Peyer's patch (tissue), 4 donors: Measurements from ENCODE around the gene ATXN1. TPM values are rescaled to one million over a fixed set of nuclear protein-coding genes. Genes with fewer than 3 reads are reported as not detected.

ENCODE experiments used
- DNase-seq, 3 donors: peaks; one replicate each; pipeline ENCODE4 v3.0.0-alpha.2; 2017 to 2019
- H3K27ac ChIP-seq, 4 donors: fragments of 200-600 bp; sonication (generic); one replicate each; pipeline ENCODE4 v1.5.1; 2016 to 2019
- H3K27me3 ChIP-seq, 2 donors: fragments of 200-600 bp; sonication (generic); one replicate each; pipeline ENCODE4 v1.5.1; 2019
- H3K36me3 ChIP-seq, 3 donors: fragments of 200-600 bp; sonication (generic); one replicate each; pipeline ENCODE4 v1.5.1; 2016 to 2019
- H3K4me1 ChIP-seq, 4 donors: fragments of 200-600 bp; sonication (generic); one replicate each; pipeline ENCODE4 v1.5.1; 2016 to 2019
- H3K4me3 ChIP-seq, 4 donors: fragments of 200-600 bp; sonication (generic); 1 replicate in 3 of 4; 2 replicates in 1 of 4; pipeline ENCODE4 v1.5.1; 2016 to 2019; ENCODE audit warnings: mild to moderate bottlenecking in 1 of 4
- H3K9me3 ChIP-seq, 4 donors: fragments of 200-600 bp; sonication (generic); one replicate each; pipeline ENCODE4 v1.5.1; 2016 to 2019; ENCODE audit warnings: mild to moderate bottlenecking in 1 of 4
- POLR2A ChIP-seq, 2 donors: fragments of 450-650 bp; IDR thresholded peaks; one replicate each; pipeline ENCODE4 v1.5.1; 2017; ENCODE audit warnings: antibody characterized with exemption in 2 of 2, mild to moderate bottlenecking in 2 of 2, moderate library complexity in 2 of 2
- total RNA-seq, 4 donors: library from RNA; depleted of rRNA; stranded (reverse); fragments of >200 nt; gene quantifications; one replicate each; pipeline ENCODE4 v1.1.0, GENCODE V29; 2016
- TF ChIP-seq, protein P1 (sequence below), 6 experiments: fragments of 450-650 bp in 4 of 6; fragments of 200-600 bp in 2 of 6; sonication (generic) in 1 of 6; IDR thresholded peaks; one replicate each; pipeline ENCODE4 v1.5.1; 2017 to 2019; ENCODE audit warnings: antibody characterized with exemption in 6 of 6, mild to moderate bottlenecking in 3 of 6, moderate library complexity in 1 of 6

ATXN1 gene
- total RNA-seq, 4 donors from 2014 or later = 34.7 to 48.5 (median 43.1) TPM

DNA sequence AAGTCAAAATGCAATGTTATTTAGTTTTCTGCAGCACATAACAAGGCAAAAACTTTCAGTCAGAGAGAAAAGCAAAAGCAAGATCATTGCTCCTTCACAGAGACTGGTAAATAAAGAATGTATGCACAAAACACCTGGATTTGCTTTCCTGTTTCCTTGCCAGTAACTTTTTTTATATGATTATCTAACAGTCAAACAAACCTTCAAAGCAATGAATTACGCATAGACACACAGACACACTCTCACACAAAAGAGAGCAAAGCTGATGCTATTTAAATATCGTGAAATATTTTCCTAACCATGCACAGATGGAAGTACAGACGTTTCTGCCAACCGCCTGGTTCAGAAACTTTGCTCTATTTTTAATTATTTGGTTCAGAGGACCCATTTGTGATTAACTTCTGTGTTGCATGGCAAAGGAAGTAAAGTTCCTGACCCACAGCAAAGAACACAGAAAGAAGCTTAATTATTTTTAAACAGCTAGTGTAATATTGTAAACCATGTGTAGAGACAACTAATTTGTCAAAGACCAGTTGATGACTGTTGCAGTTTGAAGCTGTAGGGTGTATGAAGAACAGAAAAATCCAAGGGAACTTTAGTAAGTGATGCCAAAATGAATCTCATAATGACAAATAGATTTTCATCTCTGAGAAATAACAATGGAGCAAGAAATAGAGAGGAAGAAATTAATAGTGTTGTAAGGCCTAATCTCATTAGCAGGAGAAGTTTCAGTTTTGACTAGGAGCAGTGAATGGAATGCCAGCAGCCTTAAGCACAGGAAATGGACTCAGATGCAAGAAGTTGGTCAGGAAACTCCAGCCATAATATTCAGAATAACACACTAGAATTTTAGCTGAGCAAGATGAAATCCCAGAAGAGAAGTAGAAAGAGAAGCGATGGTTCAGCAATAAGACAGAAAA is 24.1 kb downstream of the ATXN1 start:
- Histone ChIP-seq H3K27ac (peak overlapping the region in 1 of 4 donors; percentile 31), H3K4me3 (no peak overlapping the region), H3K4me1 (peaks cover 0 to 31% (median under 1%) of the 10 kb centered on the region in 4 donors), H3K9me3 (no peaks in the 10 kb centered on the region), H3K27me3 (no peaks in the 10 kb centered on the region), H3K36me3 (no peaks in the 10 kb centered on the region)
- TF ChIP-seq, protein P1, sequence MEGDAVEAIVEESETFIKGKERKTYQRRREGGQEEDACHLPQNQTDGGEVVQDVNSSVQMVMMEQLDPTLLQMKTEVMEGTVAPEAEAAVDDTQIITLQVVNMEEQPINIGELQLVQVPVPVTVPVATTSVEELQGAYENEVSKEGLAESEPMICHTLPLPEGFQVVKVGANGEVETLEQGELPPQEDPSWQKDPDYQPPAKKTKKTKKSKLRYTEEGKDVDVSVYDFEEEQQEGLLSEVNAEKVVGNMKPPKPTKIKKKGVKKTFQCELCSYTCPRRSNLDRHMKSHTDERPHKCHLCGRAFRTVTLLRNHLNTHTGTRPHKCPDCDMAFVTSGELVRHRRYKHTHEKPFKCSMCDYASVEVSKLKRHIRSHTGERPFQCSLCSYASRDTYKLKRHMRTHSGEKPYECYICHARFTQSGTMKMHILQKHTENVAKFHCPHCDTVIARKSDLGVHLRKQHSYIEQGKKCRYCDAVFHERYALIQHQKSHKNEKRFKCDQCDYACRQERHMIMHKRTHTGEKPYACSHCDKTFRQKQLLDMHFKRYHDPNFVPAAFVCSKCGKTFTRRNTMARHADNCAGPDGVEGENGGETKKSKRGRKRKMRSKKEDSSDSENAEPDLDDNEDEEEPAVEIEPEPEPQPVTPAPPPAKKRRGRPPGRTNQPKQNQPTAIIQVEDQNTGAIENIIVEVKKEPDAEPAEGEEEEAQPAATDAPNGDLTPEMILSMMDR (IDR thresholded peaks at IDR 0.05) = no peak
- no peak for TF ChIP-seq POLR2A (IDR thresholded peaks at IDR 0.05)
- DNase-seq = no peak

DNA sequence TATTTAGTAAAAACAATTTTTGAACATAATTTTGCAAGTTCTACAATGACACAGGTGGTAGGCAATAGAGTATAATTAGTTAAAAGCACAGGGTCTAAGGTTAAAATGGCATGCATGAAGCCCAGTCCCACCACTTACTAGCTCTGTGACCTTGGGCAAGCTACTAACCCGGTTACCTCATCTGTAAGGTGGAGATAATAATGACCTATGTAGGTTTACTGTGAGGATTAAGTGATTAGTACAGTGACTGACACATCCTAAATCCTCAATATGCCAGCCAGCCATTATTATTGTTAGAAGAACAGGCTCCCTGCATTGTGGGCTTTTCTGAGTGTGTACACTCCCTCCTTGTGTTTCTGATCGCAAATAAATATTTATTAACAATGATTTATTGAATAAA is 26.2 kb downstream of the ATXN1 start:
- H3K4me3 ChIP-seq = no peak overlapping the region
- no peaks in the 10 kb centered on the region for H3K27me3 ChIP-seq
- peaks cover 0 to 32% (median 4%) of the 10 kb centered on the region in 4 donors for H3K4me1 ChIP-seq
- H3K36me3 ChIP-seq = no peaks in the 10 kb centered on the region
- TF ChIP-seq, protein P1 (IDR thresholded peaks at IDR 0.05) = no peak
- no peak for TF ChIP-seq POLR2A (IDR thresholded peaks at IDR 0.05)
- no peak for DNase-seq
- no peak overlapping the region for H3K27ac ChIP-seq
- no peaks in the 10 kb centered on the region for H3K9me3 ChIP-seq

DNA sequence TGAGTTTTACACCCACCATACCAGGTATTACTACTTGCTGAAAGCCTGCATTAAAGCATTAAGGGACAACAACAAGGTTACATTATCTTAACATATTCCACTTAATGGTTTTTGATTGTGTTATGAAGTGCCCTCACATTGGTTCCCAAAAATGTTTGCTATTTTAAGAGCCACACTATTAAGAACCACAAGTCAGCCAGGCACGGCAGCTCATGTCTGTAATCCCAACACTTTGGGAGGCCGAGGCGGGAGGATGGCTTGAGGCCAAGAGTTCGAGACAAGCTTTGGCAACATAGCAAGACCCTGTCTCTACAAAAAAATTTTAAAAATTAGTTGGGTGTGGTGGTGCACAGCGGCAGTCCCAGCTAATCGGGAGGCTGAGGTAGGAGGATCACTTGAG is 28.2 kb downstream of the ATXN1 start:
- TF ChIP-seq, protein P1 (IDR thresholded peaks at IDR 0.05) = no peak
- no peak for TF ChIP-seq POLR2A (IDR thresholded peaks at IDR 0.05)
- no peaks in the 10 kb centered on the region for H3K9me3 ChIP-seq
- H3K4me3 ChIP-seq = no peak overlapping the region
- no peaks in the 10 kb centered on the region for H3K27me3 ChIP-seq
- H3K4me1 ChIP-seq = peaks cover 0 to 32% (median 4%) of the 10 kb centered on the region in 4 donors
- H3K36me3 ChIP-seq = no peaks in the 10 kb centered on the region
- no peak overlapping the region for H3K27ac ChIP-seq
- no peak for DNase-seq

DNA sequence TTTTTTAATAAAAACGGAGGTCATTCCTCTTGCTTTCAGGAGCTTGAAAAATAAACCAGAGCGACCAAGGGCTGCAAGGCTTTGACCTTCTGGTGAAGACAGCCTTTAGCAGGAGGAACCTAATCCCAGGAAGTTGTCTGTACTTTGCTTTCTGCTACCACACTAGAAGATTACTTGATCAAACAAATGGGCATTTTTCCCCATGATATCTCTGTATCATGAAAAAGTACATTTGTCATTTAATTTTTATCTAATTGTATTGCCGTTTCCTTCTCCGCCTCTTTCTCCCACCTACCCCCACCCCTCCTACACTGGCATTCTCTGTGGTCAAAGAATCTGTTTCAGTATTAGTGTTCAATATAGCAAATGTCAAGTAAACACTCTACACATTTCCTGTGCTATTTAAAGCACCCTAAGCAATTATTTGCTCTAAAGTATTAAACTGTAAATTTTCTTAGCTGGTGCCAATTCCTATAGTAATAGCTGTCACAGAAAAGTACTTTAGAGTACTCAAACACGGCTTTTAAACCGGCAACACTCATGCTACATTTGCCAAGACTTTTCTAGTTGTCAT is 29.7 kb downstream of the ATXN1 start:
- Histone ChIP-seq H3K4me1 (peaks cover 0 to 25% (median 4%) of the 10 kb centered on the region in 4 donors), H3K27ac (peak overlapping the region in 3 of 4 donors; percentile 28 to 50 (median 31)), H3K4me3 (no peak overlapping the region), H3K27me3 (no peaks in the 10 kb centered on the region), H3K36me3 (no peaks in the 10 kb centered on the region), H3K9me3 (no peaks in the 10 kb centered on the region)
- DNase-seq = no peak
- TF ChIP-seq POLR2A (IDR thresholded peaks at IDR 0.05) = no peak
- TF ChIP-seq, protein P1 (IDR thresholded peaks at IDR 0.05) = no peak

GRCh38 chr6:16730738-16731477 is 30.4 kb downstream of the ATXN1 start:
- Histone ChIP-seq H3K27me3 (no peaks in the 10 kb centered on the region), H3K36me3 (no peaks in the 10 kb centered on the region), H3K4me3 (no peak overlapping the region), H3K27ac (peak overlapping the region in 1 of 4 donors; percentile 50), H3K9me3 (no peaks in the 10 kb centered on the region), H3K4me1 (peaks cover 0 to 23% (median 4%) of the 10 kb centered on the region in 4 donors)
- no peak for DNase-seq
- TF ChIP-seq, protein P1 (IDR thresholded peaks at IDR 0.05) = no peak
- no peak for TF ChIP-seq POLR2A (IDR thresholded peaks at IDR 0.05)
